Fibroblast of lung (primary cell): ENCODE results near the gene NAPG. TPM values are rescaled to one million over a fixed set of nuclear protein-coding genes. Genes with fewer than 3 reads are reported as not detected.

Experiments used
- DNase-seq, 2 donors: peaks; one replicate each; pipeline versions ENCODE4 v3.0.0 to v3.0.0-alpha.2; 2010; ENCODE audit warnings: low read depth in 2 of 2
- H2AFZ ChIP-seq: 2 replicates; pipeline ENCODE4 v1.5.1; 2012; ENCODE audit warnings: low read length, control low read depth, inconsistent platforms
- H3K27ac ChIP-seq: 2 replicates; pipeline ENCODE4 v1.5.1; 2011; ENCODE audit warnings: low read length, control low read depth; ENCODE audit not compliant: insufficient read depth
- H3K27me3 ChIP-seq: 2 replicates; pipeline ENCODE4 v1.5.1; 2011; ENCODE audit warnings: mild to moderate bottlenecking, low read length; ENCODE audit not compliant: control insufficient read depth, insufficient read depth
- H3K36me3 ChIP-seq: 2 replicates; pipeline ENCODE4 v1.5.1; 2011; ENCODE audit warnings: low read length; ENCODE audit not compliant: control insufficient read depth, insufficient read depth
- H3K4me1 ChIP-seq: 2 replicates; pipeline ENCODE4 v1.5.1; 2011; ENCODE audit warnings: low read length; ENCODE audit not compliant: control insufficient read depth, insufficient read depth; ENCODE audit errors: extremely low read depth
- H3K4me2 ChIP-seq: 2 replicates; pipeline ENCODE4 v1.5.1; 2011; ENCODE audit warnings: low read length, control low read depth; ENCODE audit not compliant: insufficient read depth; ENCODE audit errors: extremely low read depth
- H3K4me3 ChIP-seq, 4 experiments: fragments of 200-600 bp in 1 of 4; sonication (generic) in 1 of 4; replicated peaks in 1 of 4; 2 replicates each; pipeline ENCODE4 v1.5.1; 2011 to 2016; ENCODE audit warnings: low read length in 4 of 4, low read depth in 3 of 4, mild to moderate bottlenecking in 3 of 4, control low read depth in 2 of 4, inconsistent platforms in 1 of 4, mixed read lengths in 1 of 4; ENCODE audit not compliant: insufficient read depth in 1 of 4; ENCODE audit errors: control extremely low read depth in 1 of 4
- H3K79me2 ChIP-seq: 2 replicates; pipeline ENCODE4 v1.5.1; 2012; ENCODE audit warnings: mild to moderate bottlenecking, low read length, inconsistent platforms; ENCODE audit not compliant: control insufficient read depth, insufficient read depth
- H3K9ac ChIP-seq: 2 replicates; pipeline ENCODE4 v1.5.1; 2011; ENCODE audit warnings: mild to moderate bottlenecking, low read length, control low read depth; ENCODE audit not compliant: insufficient read depth
- H3K9me3 ChIP-seq: 2 replicates; pipeline ENCODE4 v1.5.1; 2012; ENCODE audit warnings: low read depth, low read length; ENCODE audit not compliant: control insufficient read depth, insufficient read depth
- H4K20me1 ChIP-seq: 2 replicates; pipeline ENCODE4 v1.5.1; 2011; ENCODE audit warnings: low read length; ENCODE audit not compliant: control insufficient read depth, insufficient read depth; ENCODE audit errors: extremely low read depth
- CTCF ChIP-seq, 2 donors: IDR thresholded peaks in 1 of 2; conservative IDR thresholded peaks in 1 of 2; 1 replicate in 1 of 2; 2 replicates in 1 of 2; pipeline ENCODE4 v1.5.1; 2011 to 2012; ENCODE audit warnings: low read length in 2 of 2, control low read depth in 1 of 2, inconsistent platforms in 1 of 2, low read depth in 1 of 2, mild to moderate bottlenecking in 1 of 2
- EZH2 ChIP-seq: IDR thresholded peaks from 2 replicates; pipeline ENCODE4 v1.5.1; 2012; ENCODE audit warnings: low read length, control low read depth, mild to moderate bottlenecking; ENCODE audit errors: missing control alignments
- polyA plus RNA-seq, 2 donors: library from polyadenylated mRNA; depleted of rRNA in 1 of 2; stranded (reverse) in 1 of 2; unstranded in 1 of 2; fragments of >200 nt; gene quantifications; 2 replicates each; pipeline ENCODE4 v1.2.1, GENCODE V29; 2011 to 2012; ENCODE audit warnings: missing spikeins in 1 of 2
- total RNA-seq: library from RNA; depleted of rRNA; stranded (reverse); fragments of >200 nt; gene quantifications from 2 replicates; pipeline ENCODE4 v1.2.1, GENCODE V29; 2014

Gene NAPG
- total and polyA plus RNA-seq, 2 donors (not counting 1 experiment from before 2014, with no cell fraction given), result 23.1 to 33.7 TPM

- no peak overlapping the region for H3K27ac ChIP-seq
- no peak overlapping the region for H3K4me3 ChIP-seq
- H3K9ac ChIP-seq, result no peak overlapping the region
- H3K4me1 ChIP-seq, result no peaks in the 10 kb centered on the region
- no peaks in the 10 kb centered on the region for H3K36me3 ChIP-seq
- no peaks in the 10 kb centered on the region for H3K9me3 ChIP-seq
- H3K4me2 ChIP-seq, result no peak overlapping the region
- TF ChIP-seq EZH2, result no peak
- TF ChIP-seq CTCF (conservative IDR thresholded peaks at IDR 0.05 in 1 of 2, IDR thresholded peaks at IDR 0.05 in 1 of 2; ENCODE audit: low read depth in 1 of 2, low read length in 2 of 2), result no peak
- no peaks in the 10 kb centered on the region for H4K20me1 ChIP-seq
- DNase-seq, result no peak
- no peaks in the 10 kb centered on the region for H3K27me3 ChIP-seq
- no peaks in the 10 kb centered on the region for H3K79me2 ChIP-seq
- no peak overlapping the region for H2AFZ ChIP-seq
Measured at GRCh38 chr18:10585260-10585659, 59.4 kb downstream of the NAPG start.

GRCh38 chr18:10588975-10589374 is 63.1 kb downstream of the NAPG start:
- TF ChIP-seq EZH2 (no peak), CTCF (conservative IDR thresholded peaks at IDR 0.05 in 1 of 2, IDR thresholded peaks at IDR 0.05 in 1 of 2; ENCODE audit: low read depth in 1 of 2, low read length in 2 of 2) (no peak)
- Histone ChIP-seq H3K9ac (no peak overlapping the region), H3K9me3 (no peaks in the 10 kb centered on the region), H3K4me1 (no peaks in the 10 kb centered on the region), H3K27me3 (no peaks in the 10 kb centered on the region), H3K36me3 (no peaks in the 10 kb centered on the region), H3K79me2 (no peaks in the 10 kb centered on the region), H3K4me3 (no peak overlapping the region), H4K20me1 (no peaks in the 10 kb centered on the region), H2AFZ (no peak overlapping the region), H3K4me2 (no peak overlapping the region), H3K27ac (no peak overlapping the region)
- DNase-seq, result no peak

DNA sequence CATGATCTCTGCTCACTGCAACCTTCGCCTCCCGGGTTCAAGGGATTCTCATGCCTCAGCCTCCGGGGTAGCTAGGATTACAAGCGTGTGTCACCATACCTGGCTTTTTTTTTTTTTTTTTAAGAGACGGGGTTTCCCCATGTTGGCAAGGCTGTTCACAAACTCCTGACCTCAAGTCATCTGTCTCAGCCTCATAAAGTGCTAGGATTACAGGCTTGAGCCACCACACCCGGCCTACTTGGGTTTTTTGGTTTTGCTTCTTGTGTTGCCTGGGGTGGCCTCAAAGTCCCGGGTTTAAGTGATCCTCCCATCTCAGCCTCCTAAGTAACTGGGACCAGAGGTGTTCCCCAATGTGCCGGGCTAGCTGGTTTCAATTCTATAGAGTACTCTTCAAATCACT is 64.6 kb downstream of the NAPG start:
- H2AFZ ChIP-seq, result no peak overlapping the region
- no peaks in the 10 kb centered on the region for H3K79me2 ChIP-seq
- H3K4me1 ChIP-seq, result no peaks in the 10 kb centered on the region
- H3K27me3 ChIP-seq, result no peaks in the 10 kb centered on the region
- no peaks in the 10 kb centered on the region for H4K20me1 ChIP-seq
- no peaks in the 10 kb centered on the region for H3K9me3 ChIP-seq
- no peak overlapping the region for H3K9ac ChIP-seq
- no peak overlapping the region for H3K27ac ChIP-seq
- H3K4me3 ChIP-seq, result no peak overlapping the region
- TF ChIP-seq CTCF (conservative IDR thresholded peaks at IDR 0.05 in 1 of 2, IDR thresholded peaks at IDR 0.05 in 1 of 2; ENCODE audit: low read depth in 1 of 2, low read length in 2 of 2) (no peak), EZH2 (no peak)
- no peak for DNase-seq
- H3K4me2 ChIP-seq, result no peak overlapping the region
- H3K36me3 ChIP-seq, result no peaks in the 10 kb centered on the region
